ENCODE results near the gene DCUN1D2.

Gene DCUN1D2

GRCh38 chr13:113468472-113469201 is 21.9 kb downstream of the DCUN1D2 start:
- no peak for TF ChIP-seq POLR2AphosphoS5 (IDR thresholded peaks at IDR 0.05; ENCODE audit: low read depth)
- TF ChIP-seq CTCF (IDR thresholded peaks at IDR 0.05; ENCODE audit: insufficient read depth, low read length) = no peak
- TF ChIP-seq GABPA (IDR thresholded peaks at IDR 0.05; ENCODE audit: low read depth) = no peak
- TF ChIP-seq, protein P1, sequence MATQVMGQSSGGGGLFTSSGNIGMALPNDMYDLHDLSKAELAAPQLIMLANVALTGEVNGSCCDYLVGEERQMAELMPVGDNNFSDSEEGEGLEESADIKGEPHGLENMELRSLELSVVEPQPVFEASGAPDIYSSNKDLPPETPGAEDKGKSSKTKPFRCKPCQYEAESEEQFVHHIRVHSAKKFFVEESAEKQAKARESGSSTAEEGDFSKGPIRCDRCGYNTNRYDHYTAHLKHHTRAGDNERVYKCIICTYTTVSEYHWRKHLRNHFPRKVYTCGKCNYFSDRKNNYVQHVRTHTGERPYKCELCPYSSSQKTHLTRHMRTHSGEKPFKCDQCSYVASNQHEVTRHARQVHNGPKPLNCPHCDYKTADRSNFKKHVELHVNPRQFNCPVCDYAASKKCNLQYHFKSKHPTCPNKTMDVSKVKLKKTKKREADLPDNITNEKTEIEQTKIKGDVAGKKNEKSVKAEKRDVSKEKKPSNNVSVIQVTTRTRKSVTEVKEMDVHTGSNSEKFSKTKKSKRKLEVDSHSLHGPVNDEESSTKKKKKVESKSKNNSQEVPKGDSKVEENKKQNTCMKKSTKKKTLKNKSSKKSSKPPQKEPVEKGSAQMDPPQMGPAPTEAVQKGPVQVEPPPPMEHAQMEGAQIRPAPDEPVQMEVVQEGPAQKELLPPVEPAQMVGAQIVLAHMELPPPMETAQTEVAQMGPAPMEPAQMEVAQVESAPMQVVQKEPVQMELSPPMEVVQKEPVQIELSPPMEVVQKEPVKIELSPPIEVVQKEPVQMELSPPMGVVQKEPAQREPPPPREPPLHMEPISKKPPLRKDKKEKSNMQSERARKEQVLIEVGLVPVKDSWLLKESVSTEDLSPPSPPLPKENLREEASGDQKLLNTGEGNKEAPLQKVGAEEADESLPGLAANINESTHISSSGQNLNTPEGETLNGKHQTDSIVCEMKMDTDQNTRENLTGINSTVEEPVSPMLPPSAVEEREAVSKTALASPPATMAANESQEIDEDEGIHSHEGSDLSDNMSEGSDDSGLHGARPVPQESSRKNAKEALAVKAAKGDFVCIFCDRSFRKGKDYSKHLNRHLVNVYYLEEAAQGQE (IDR thresholded peaks at IDR 0.05; ENCODE audit: insufficient replicate concordance, low read depth) = no peak
- TF ChIP-seq SPI1 (IDR thresholded peaks at IDR 0.05; ENCODE audit: borderline replicate concordance, low read depth) = no peak
- Histone ChIP-seq H3K27ac (replicated peaks) (no peak overlapping the region), H3K4me3 (replicated peaks; ENCODE audit: insufficient read depth, low read length) (no peak overlapping the region), H3K27me3 (ENCODE audit: insufficient read depth, poor library complexity, severe bottlenecking) (no peaks in the 10 kb centered on the region)
- DNase-seq (ENCODE audit: low read depth in 1 of 2, low spot score in 1 of 2) = no peak

DNA sequence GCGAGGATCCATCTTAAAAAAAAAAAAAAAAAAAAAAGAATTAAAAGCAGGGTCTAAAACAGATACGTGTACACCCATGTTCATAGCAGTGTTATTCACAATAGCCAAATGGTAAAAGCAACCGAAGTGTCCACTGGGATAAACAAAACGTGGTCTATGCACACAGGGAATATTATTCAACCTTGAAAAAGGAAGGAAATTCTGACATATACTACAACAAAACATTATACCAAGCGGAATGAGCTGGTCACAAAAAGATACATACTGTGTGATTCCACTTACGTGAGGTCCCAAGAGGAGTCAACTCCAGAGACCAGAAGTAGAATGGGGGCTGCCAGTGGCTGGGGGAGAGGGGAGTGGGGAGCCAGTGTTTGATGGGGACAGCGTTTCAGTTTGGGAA is 22.5 kb downstream of the DCUN1D2 start:
- no peak for DNase-seq (ENCODE audit: low read depth in 1 of 2, low spot score in 1 of 2)
- H3K4me3 ChIP-seq (replicated peaks; ENCODE audit: insufficient read depth, low read length) = no peak overlapping the region
- no peak overlapping the region for H3K27ac ChIP-seq (replicated peaks)
- H3K27me3 ChIP-seq (ENCODE audit: insufficient read depth, poor library complexity, severe bottlenecking) = no peaks in the 10 kb centered on the region
- TF ChIP-seq, protein P1 (IDR thresholded peaks at IDR 0.05; ENCODE audit: insufficient replicate concordance, low read depth) = no peak
- no peak for TF ChIP-seq GABPA (IDR thresholded peaks at IDR 0.05; ENCODE audit: low read depth)
- no peak for TF ChIP-seq SPI1 (IDR thresholded peaks at IDR 0.05; ENCODE audit: borderline replicate concordance, low read depth)
- TF ChIP-seq CTCF (IDR thresholded peaks at IDR 0.05; ENCODE audit: insufficient read depth, low read length) = no peak
- no peak for TF ChIP-seq POLR2AphosphoS5 (IDR thresholded peaks at IDR 0.05; ENCODE audit: low read depth)

GRCh38 chr13:113466383-113466782 is 24.1 kb downstream of the DCUN1D2 start:
- H3K27ac ChIP-seq (replicated peaks) = no peak overlapping the region
- H3K27me3 ChIP-seq (ENCODE audit: insufficient read depth, poor library complexity, severe bottlenecking) = no peaks in the 10 kb centered on the region
- TF ChIP-seq SPI1 (IDR thresholded peaks at IDR 0.05; ENCODE audit: borderline replicate concordance, low read depth) (no peak), GABPA (IDR thresholded peaks at IDR 0.05; ENCODE audit: low read depth) (no peak), POLR2AphosphoS5 (IDR thresholded peaks at IDR 0.05; ENCODE audit: low read depth) (no peak), CTCF (IDR thresholded peaks at IDR 0.05; ENCODE audit: insufficient read depth, low read length) (no peak)
- TF ChIP-seq, protein P1 (IDR thresholded peaks at IDR 0.05; ENCODE audit: insufficient replicate concordance, low read depth) = no peak
- H3K4me3 ChIP-seq (replicated peaks; ENCODE audit: insufficient read depth, low read length) = no peak overlapping the region
- DNase-seq (ENCODE audit: low read depth in 1 of 2, low spot score in 1 of 2) = no peak

Measured in HL-60 (cell line).